ENCODE results near the gene ST6GALNAC6. TPM values are rescaled to one million over a fixed set of nuclear protein-coding genes. Genes with fewer than 3 reads are reported as not detected.

Gene ST6GALNAC6
- total and polyA plus RNA-seq, 2 of the 4 experiments (the other 2 are of a cell fraction): 35.7 to 48.6 TPM

DNA sequence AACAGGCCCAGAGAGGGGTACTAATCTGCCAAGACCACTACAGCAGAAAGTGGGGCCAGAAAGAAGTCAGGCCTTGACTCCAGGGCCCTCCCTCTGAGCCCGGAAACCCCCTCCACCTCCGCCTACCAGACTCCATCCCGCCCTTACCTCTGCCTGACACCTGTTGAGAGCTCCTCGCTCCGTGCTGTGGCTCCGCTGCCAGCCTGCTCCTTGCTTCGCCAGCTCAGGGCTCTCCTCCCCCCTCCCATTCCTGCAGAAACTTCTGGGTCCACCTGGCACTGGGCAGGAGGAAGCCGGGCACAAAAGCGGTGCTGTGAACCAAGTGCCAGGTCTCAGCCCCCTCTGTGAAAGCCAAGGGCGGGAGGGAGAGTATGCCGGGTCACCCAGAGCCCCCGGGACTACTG, 6.4 kb upstream of the ST6GALNAC6 start:
- Histone ChIP-seq H3K4me3 (ENCODE audit: insufficient read depth, low read depth, low read length) (no peak overlapping the region), H3K4me2 (ENCODE audit: low read depth, low read length) (no peak overlapping the region), H3K4ac (ENCODE audit: low read depth, low read length) (no peak overlapping the region), H2BK120ac (ENCODE audit: low read depth, low read length) (no peak overlapping the region), H4K20me1 (ENCODE audit: insufficient read depth, low read length) (no peaks in the 10 kb centered on the region), H2BK5ac (ENCODE audit: low read depth, low read length, poor library complexity, severe bottlenecking) (no peak overlapping the region), H3K9me1 (ENCODE audit: insufficient read depth, low read length) (peaks cover 6% of the 10 kb centered on the region; the same call in 1 of the 2 replicates), H3K18ac (ENCODE audit: low read depth, low read length) (no peak overlapping the region), H2BK20ac (ENCODE audit: low read depth, low read length) (no peak overlapping the region), H3K23ac (ENCODE audit: low read depth, low read length) (no peak overlapping the region), H3K79me1 (ENCODE audit: low read depth in 1 of 2, low read length in 2 of 2) (peaks cover 0 to 3% of the 10 kb centered on the region in 2 experiments; a peak in 1 of 4 replicates), H3K56ac (ENCODE audit: extremely low read depth, insufficient read depth, low read length) (no peak overlapping the region), H3K9ac (ENCODE audit: low read depth, low read length) (no peak overlapping the region), H3K27ac (ENCODE audit: insufficient read depth, low read length) (no peak overlapping the region), H3K14ac (replicated peaks; ENCODE audit: low read depth, low read length) (no peak overlapping the region), H2AK9ac (replicated peaks; ENCODE audit: low read depth, low read length, poor library complexity) (no peak overlapping the region), H2BK15ac (ENCODE audit: low read depth, low read length) (no peak overlapping the region), H3K27me3 (ENCODE audit: control insufficient read depth, insufficient read depth, low read length) (no peaks in the 10 kb centered on the region), H4K8ac (ENCODE audit: low read depth in 2 of 2, low read length in 2 of 2) (no peak overlapping the region), H4K5ac (ENCODE audit: low read depth, low read length) (no peak overlapping the region), H3K36me3 (ENCODE audit: control insufficient read depth, insufficient read depth, low read length) (peaks cover 13% of the 10 kb centered on the region), H3K9me3 (ENCODE audit: control insufficient read depth, insufficient read depth, low read length) (no peaks in the 10 kb centered on the region), H4K91ac (ENCODE audit: insufficient read depth, low read depth, low read length) (no peak overlapping the region), H2AFZ (replicated peaks; ENCODE audit: low read length, poor library complexity) (no peak overlapping the region), H3K4me1 (ENCODE audit: control insufficient read depth, insufficient read depth, low read length) (peaks cover 16% of the 10 kb centered on the region), H2AK5ac (ENCODE audit: low read depth, low read length) (no peak overlapping the region)
- dilution Hi-C loops (cut with HindIII; ENCODE audit: low sequenced_read_pairs, unreplicated experiment) (no loop called here), intact Hi-C loops (cut with micrococcal nuclease) (no loop called here), in situ Hi-C loops (cut with MboI; ENCODE audit: low sequenced_read_pairs) (no loop called here)
- WGBS, 2 experiments (ENCODE audit: extremely low coverage in 2 of 2, insufficient read length in 1 of 2): 98% methylated on average over 8 of the region's 12 CpGs; no CpG with 5 or more reads in 1 of the 2 experiments
- ChIA-PET POLR2A (ENCODE audit: unreplicated experiment) (no interaction called here), CTCF (no interaction called here)
- no TSS peak for BruUV-seq (replicated peaks)
- ATAC-seq (ENCODE audit: low read depth) (no peak), DNase-seq (no peak)
- TF ChIP-seq RAD21 (IDR thresholded peaks at IDR 0.05; ENCODE audit: low read length) (no peak), SMC3 (IDR thresholded peaks at IDR 0.05; ENCODE audit: low read depth, low read length) (no peak), NFE2L2 (IDR thresholded peaks at IDR 0.05; ENCODE audit: low read depth, low read length) (no peak), BHLHE40 (IDR thresholded peaks at IDR 0.05; ENCODE audit: low read depth, low read length) (no peak), MAFK (IDR thresholded peaks at IDR 0.05; ENCODE audit: low read depth, low read length) (no peak), RFX5 (IDR thresholded peaks at IDR 0.05; ENCODE audit: low read depth, low read length) (no peak), CHD1 (IDR thresholded peaks at IDR 0.05; ENCODE audit: low read depth, low read length) (no peak), MAZ (IDR thresholded peaks at IDR 0.05; ENCODE audit: borderline replicate concordance, low read depth, low read length) (no peak), RCOR1 (IDR thresholded peaks at IDR 0.05; ENCODE audit: insufficient replicate concordance, low read length) (no peak), MXI1 (IDR thresholded peaks at IDR 0.05; ENCODE audit: borderline replicate concordance, low read depth, low read length) (no peak), FOS (IDR thresholded peaks at IDR 0.05; ENCODE audit: low read depth, low read length) (no peak), POLR2A (IDR thresholded peaks at IDR 0.05; ENCODE audit: low read depth, low read length) (no peak)
- TF ChIP-seq, protein P1, sequence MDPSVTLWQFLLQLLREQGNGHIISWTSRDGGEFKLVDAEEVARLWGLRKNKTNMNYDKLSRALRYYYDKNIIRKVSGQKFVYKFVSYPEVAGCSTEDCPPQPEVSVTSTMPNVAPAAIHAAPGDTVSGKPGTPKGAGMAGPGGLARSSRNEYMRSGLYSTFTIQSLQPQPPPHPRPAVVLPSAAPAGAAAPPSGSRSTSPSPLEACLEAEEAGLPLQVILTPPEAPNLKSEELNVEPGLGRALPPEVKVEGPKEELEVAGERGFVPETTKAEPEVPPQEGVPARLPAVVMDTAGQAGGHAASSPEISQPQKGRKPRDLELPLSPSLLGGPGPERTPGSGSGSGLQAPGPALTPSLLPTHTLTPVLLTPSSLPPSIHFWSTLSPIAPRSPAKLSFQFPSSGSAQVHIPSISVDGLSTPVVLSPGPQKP (IDR thresholded peaks at IDR 0.05; ENCODE audit: borderline replicate concordance, low read depth, low read length): no peak
- TF ChIP-seq, protein P2, sequence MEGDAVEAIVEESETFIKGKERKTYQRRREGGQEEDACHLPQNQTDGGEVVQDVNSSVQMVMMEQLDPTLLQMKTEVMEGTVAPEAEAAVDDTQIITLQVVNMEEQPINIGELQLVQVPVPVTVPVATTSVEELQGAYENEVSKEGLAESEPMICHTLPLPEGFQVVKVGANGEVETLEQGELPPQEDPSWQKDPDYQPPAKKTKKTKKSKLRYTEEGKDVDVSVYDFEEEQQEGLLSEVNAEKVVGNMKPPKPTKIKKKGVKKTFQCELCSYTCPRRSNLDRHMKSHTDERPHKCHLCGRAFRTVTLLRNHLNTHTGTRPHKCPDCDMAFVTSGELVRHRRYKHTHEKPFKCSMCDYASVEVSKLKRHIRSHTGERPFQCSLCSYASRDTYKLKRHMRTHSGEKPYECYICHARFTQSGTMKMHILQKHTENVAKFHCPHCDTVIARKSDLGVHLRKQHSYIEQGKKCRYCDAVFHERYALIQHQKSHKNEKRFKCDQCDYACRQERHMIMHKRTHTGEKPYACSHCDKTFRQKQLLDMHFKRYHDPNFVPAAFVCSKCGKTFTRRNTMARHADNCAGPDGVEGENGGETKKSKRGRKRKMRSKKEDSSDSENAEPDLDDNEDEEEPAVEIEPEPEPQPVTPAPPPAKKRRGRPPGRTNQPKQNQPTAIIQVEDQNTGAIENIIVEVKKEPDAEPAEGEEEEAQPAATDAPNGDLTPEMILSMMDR (conservative IDR thresholded peaks at IDR 0.05; ENCODE audit: low read depth, low read length): no peak

Data from IMR-90 (cell line).